ENCODE data around the gene GNPAT.

The GNPAT gene

DNA sequence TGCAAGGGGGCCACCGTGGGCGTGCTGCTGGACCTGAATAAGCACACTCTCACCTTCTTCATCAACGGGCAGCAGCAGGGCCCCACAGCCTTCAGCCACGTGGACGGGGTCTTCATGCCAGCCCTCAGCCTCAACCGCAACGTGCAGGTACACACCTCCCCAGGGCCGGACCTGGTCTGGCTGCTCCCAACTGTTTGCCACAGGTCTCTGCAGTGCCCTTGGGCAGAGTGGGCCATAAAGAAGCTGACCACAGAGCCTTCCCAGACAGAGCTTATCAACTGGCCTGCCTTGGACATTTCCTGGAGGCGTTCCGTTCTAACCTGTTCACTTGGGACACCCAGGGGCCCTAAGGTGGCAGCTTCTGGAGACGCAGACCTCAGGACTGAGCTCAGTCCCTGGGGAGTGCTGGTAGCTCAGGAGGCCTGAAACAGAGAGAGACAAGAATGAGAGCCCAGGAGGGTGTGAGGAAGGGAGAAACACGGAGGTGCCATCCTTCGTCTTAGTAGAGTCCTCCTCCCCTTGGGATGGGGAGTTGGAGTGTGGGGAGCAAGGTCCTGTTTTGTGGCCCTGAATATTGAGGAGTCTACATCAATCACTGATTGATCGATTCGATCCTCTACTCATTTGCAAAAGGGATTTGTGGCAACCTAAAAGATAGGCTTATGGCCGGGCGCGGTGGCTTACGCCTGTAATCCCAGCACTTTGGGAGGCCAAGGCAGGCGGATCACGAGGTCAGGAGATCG is 27.0 kb upstream of the GNPAT start:
- TF ChIP-seq, protein P1, sequence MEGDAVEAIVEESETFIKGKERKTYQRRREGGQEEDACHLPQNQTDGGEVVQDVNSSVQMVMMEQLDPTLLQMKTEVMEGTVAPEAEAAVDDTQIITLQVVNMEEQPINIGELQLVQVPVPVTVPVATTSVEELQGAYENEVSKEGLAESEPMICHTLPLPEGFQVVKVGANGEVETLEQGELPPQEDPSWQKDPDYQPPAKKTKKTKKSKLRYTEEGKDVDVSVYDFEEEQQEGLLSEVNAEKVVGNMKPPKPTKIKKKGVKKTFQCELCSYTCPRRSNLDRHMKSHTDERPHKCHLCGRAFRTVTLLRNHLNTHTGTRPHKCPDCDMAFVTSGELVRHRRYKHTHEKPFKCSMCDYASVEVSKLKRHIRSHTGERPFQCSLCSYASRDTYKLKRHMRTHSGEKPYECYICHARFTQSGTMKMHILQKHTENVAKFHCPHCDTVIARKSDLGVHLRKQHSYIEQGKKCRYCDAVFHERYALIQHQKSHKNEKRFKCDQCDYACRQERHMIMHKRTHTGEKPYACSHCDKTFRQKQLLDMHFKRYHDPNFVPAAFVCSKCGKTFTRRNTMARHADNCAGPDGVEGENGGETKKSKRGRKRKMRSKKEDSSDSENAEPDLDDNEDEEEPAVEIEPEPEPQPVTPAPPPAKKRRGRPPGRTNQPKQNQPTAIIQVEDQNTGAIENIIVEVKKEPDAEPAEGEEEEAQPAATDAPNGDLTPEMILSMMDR (IDR thresholded peaks at IDR 0.05; ENCODE audit: low read depth, low read length): no peak
- H3K4me3 ChIP-seq (ENCODE audit: low read depth, low read length): no peak overlapping the region
- no peak for DNase-seq (ENCODE audit: low read depth, low spot score)
- in situ Hi-C loops (cut with HindIII; ENCODE audit: low sequenced_read_pairs): no loop called here

DNA sequence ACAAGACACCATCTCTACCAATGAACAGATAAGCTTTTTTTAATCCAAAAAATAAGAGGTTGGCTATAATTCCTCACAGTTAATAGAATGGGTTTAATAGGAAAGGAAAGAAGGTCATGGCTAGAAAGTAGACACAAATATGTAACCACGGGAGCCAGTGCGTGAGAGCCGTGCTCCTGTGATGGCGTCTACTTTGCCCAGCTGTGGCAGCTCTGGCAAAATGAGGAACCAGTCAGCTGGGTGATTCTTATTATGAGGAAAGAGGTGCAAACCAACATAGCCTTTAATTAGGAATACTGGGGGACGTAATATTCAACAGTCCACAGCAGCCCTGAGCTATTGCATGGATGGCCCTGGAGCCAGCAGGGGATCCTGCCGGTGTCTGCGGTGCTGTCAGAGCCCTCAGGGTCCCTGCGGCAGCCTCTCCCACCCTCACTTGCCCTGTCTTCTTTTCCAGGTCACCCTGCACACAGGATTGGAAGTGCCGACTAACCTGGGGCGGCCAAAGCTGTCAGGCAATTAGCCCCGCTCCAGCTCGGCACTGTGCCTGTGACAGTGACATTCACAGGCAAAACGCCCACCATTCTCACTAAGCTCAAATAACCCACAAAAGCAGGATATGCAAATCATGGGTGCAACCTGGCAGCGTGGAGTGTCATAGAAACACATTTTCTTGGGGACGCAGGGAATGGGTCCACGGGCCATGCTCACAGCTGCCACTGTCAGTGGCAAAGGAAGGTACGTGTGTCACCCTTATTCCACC is 25.9 kb upstream of the GNPAT start:
- H3K4me3 ChIP-seq (ENCODE audit: low read depth, low read length): no peak overlapping the region
- in situ Hi-C loops (cut with HindIII; ENCODE audit: low sequenced_read_pairs): no loop called here
- TF ChIP-seq, protein P1 (IDR thresholded peaks at IDR 0.05; ENCODE audit: low read depth, low read length): no peak
- no peak for DNase-seq (ENCODE audit: low read depth, low spot score)

DNA sequence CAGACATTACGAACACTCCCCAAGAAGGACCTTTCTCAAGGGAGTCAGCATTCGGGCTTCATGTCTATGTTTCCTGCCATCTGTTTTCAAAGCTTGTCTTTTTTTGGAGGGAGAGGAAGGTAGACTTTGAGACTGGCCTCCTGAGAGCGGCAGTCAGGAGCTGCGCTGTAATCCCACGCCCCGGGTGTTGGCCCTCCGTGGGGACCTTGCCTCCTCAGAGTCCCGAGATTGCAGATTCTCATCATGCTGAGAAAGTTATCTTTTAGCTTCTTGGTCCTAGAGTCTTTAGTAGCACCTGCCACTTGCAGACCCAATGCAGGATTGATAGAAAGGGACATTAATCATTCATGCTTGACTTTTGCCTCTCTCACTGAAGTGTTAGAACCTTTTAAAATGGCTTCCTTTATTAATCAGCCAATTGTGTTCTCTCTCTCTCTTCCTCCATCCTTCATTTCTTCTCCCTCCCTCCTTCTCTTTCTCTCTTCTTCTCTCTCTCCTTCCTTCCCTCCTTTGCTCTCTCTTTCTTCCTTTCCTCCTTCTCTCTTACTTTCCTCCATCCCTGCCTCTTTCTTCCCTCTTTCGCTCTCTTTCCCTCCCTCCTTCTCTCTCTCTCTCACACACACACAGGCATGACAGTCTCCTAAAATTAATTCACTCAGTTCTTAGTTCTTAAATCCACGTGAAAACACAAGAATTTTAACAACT is 25.2 kb upstream of the GNPAT start:
- TF ChIP-seq, protein P1 (IDR thresholded peaks at IDR 0.05; ENCODE audit: low read depth, low read length): no peak
- in situ Hi-C loops (cut with HindIII; ENCODE audit: low sequenced_read_pairs): no loop called here
- H3K4me3 ChIP-seq (ENCODE audit: low read depth, low read length): no peak overlapping the region

DNA sequence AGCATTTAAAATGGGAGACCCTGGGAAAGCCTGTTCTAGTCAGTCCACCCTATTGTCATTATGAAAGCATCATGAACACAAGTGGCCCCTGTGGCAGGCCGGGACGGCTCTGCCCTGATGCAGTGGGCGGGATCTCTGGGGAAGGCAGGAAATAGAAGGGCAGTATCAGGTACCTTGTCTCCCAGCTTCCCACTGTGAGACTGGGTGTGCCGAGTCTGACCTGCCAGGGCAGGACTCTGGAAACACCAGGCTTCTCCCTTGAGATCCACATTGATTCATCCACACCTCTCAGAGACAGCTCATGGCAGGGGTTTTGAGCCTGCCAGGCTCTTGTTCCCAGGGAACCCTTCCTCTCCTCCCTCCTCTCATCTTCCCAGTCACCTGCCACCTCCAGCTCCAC is 24.5 kb upstream of the GNPAT start:
- TF ChIP-seq, protein P1 (IDR thresholded peaks at IDR 0.05; ENCODE audit: low read depth, low read length): no peak
- in situ Hi-C loops (cut with HindIII; ENCODE audit: low sequenced_read_pairs): no loop called here
- no peak for DNase-seq (ENCODE audit: low read depth, low spot score)
- no peak overlapping the region for H3K4me3 ChIP-seq (ENCODE audit: low read depth, low read length)

More for the DNA sequence above, 25.2 kb upstream of the GNPAT start:
- DNase-seq (ENCODE audit: low read depth, low spot score): no peak

DNA sequence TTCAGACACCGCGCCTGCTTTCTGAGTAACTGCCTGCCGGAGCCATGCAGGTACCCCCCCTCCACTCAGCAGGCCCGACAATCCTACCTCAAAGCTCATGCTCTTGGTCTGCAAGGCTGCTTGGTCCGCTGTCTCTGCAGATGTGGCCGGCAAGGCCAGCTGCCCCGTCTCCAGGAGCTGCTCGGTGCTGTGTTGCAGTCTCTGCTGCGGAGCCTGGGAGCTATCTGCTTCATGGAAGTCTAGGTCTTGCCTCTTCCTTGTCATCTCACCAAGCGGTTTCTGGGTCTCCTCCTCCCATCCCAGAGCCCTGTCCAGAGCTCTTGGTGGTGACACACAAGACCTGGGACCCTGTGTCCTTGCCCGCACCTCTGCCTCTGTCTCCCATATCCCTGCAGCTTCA is 24.0 kb upstream of the GNPAT start:
- in situ Hi-C loops (cut with HindIII; ENCODE audit: low sequenced_read_pairs): no loop called here
- DNase-seq (ENCODE audit: low read depth, low spot score): no peak
- TF ChIP-seq, protein P1 (IDR thresholded peaks at IDR 0.05; ENCODE audit: low read depth, low read length): no peak
- H3K4me3 ChIP-seq (ENCODE audit: low read depth, low read length): no peak overlapping the region

DNA sequence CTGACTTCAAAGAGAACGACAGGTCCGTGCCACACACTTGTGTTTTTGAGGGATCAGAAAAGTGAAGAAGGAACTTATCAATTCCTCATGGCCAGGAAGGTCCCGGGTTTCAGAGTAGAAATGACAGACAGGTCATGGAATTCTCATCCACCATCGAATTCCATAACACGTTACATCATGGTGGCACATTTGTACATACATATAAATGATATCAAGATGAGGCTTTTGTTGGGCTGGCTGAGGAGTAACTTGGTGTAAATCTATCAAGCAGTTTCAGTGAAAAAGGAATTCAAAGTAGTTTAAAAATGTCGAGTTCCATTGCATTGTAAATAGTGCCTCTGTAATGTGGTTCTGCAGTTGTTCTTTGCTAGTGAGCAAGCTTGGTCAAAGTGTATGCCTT is 22.9 kb upstream of the GNPAT start:
- no peak for DNase-seq (ENCODE audit: low read depth, low spot score)
- in situ Hi-C loops (cut with HindIII; ENCODE audit: low sequenced_read_pairs): no loop called here
- H3K4me3 ChIP-seq (ENCODE audit: low read depth, low read length): no peak overlapping the region
- TF ChIP-seq, protein P1 (IDR thresholded peaks at IDR 0.05; ENCODE audit: low read depth, low read length): no peak

Data from astrocyte of the spinal cord (primary cell).